HG03064 (cell line): ENCODE data around the gene EMILIN3.

Experiments
- ATAC-seq: cut with Tn5 transposase; IDR thresholded peaks from one replicate; pipeline ENCODE4 v1.9.1; 2021; ENCODE audit warnings: low read depth; ENCODE audit not compliant: unreplicated experiment

The EMILIN3 gene

GRCh38 chr20:41348430-41349172, 18.0 kb downstream of the EMILIN3 start:
- no peak for ATAC-seq

- ATAC-seq = no peak
Measured at GRCh38 chr20:41347523-41348429, 18.8 kb downstream of the EMILIN3 start.

GRCh38 chr20:41345729-41346067, 20.9 kb downstream of the EMILIN3 start:
- ATAC-seq = no peak

- no peak for ATAC-seq
Measured at GRCh38 chr20:41344938-41345728, 21.5 kb downstream of the EMILIN3 start.

- ATAC-seq = no peak
Measured at GRCh38 chr20:41344477-41344876, 22.1 kb downstream of the EMILIN3 start.

GRCh38 chr20:41342474-41343464, 23.8 kb downstream of the EMILIN3 start:
- ATAC-seq = no peak

- no peak for ATAC-seq
Measured at GRCh38 chr20:41340327-41341055, 26.1 kb downstream of the EMILIN3 start, which contains the start of gene LPIN3. LPIN3 (plus strand) TSS chr20:41340821; CDS start chr20:41345804, 4,983 bp downstream.

- ATAC-seq = peak; percentile 67
Measured at GRCh38 chr20:41339957-41340326, 26.7 kb downstream of the EMILIN3 start.

GRCh38 chr20:41336711-41337492, 29.7 kb downstream of the EMILIN3 start:
- ATAC-seq = no peak

- ATAC-seq = no peak
Measured at GRCh38 chr20:41335591-41335990, 31.0 kb downstream of the EMILIN3 start.

GRCh38 chr20:41334443-41335421, 31.9 kb downstream of the EMILIN3 start:
- no peak for ATAC-seq

- ATAC-seq = no peak
Measured at GRCh38 chr20:41334036-41334435, 32.6 kb downstream of the EMILIN3 start.

GRCh38 chr20:41331731-41332130, 34.9 kb downstream of the EMILIN3 start:
- ATAC-seq = no peak

- ATAC-seq = no peak
Measured at GRCh38 chr20:41330941-41331340, 35.7 kb downstream of the EMILIN3 start.

- ATAC-seq = no peak
Measured at GRCh38 chr20:41330343-41330720, 36.3 kb downstream of the EMILIN3 start.

GRCh38 chr20:41329435-41330342, 36.9 kb downstream of the EMILIN3 start:
- peak; percentile 95 for ATAC-seq
